ENCODE data around the gene RTL5. TPM values are rescaled to one million over a fixed set of nuclear protein-coding genes. Genes with fewer than 3 reads are reported as not detected.

RTL5 gene
- total RNA-seq, 3 donors from 2014 or later, result 0.75 to 13.5 (median 2.7) TPM

DNA sequence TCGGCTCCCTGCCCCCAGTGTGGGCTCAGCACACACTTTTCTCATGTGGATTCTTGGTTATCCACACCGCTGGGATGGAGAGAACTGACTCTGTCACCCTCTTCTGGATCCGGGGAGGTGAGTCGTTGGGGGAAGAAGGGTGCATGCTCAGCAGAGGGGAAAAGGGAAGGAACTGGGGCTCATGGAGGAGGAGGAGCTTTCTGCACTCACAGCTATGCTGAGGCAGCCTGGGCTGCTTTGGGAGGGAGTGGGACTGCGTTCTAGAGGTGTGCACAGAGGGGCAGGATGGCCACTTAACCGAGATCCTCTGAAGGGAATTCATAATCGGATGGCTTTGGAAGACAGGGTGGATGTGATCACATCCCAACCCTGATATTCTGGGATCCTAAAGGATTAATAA lies 51.6 kb downstream of the RTL5 start:
- no peak for DNase-seq
- ATAC-seq, result no peak
- no peaks in the 10 kb centered on the region for H3K4me1 ChIP-seq (ENCODE audit: low read depth)
- H3K36me3 ChIP-seq (ENCODE audit: low read depth), result no peaks in the 10 kb centered on the region
- H3K4me3 ChIP-seq, result no peak overlapping the region
- H3K9me3 ChIP-seq, result no peaks in the 10 kb centered on the region
- TF ChIP-seq, protein P1, sequence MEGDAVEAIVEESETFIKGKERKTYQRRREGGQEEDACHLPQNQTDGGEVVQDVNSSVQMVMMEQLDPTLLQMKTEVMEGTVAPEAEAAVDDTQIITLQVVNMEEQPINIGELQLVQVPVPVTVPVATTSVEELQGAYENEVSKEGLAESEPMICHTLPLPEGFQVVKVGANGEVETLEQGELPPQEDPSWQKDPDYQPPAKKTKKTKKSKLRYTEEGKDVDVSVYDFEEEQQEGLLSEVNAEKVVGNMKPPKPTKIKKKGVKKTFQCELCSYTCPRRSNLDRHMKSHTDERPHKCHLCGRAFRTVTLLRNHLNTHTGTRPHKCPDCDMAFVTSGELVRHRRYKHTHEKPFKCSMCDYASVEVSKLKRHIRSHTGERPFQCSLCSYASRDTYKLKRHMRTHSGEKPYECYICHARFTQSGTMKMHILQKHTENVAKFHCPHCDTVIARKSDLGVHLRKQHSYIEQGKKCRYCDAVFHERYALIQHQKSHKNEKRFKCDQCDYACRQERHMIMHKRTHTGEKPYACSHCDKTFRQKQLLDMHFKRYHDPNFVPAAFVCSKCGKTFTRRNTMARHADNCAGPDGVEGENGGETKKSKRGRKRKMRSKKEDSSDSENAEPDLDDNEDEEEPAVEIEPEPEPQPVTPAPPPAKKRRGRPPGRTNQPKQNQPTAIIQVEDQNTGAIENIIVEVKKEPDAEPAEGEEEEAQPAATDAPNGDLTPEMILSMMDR (IDR thresholded peaks at IDR 0.05), result no peak
- intact Hi-C loops (cut with DNase I, micrococcal nuclease), result no loop called here

DNA sequence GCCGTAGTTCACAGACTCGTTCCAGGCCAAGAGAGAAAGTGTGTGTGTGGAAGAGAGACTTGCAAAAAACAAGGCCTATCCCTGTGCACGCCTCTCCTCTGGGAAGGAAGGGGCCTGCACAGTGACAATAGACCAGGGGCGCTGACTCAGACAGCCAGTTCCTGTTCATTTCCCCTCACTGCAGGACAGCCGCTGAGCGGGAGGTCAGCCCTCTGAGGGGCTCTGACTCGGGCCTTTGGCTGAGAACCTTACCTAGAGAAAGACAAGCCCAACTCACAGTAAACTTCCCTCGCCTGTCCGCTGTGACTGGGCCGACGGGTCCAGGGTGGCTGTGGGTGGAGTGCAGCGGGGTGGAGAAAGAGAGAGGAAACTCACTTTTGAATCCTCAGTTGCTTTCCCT lies 52.1 kb downstream of the RTL5 start:
- no peak overlapping the region for H3K4me3 ChIP-seq

GRCh38 chrX:72078411-72078810 lies 53.3 kb downstream of the RTL5 start:
- no peak for ATAC-seq
- no peaks in the 10 kb centered on the region for H3K36me3 ChIP-seq (ENCODE audit: low read depth)
- intact Hi-C loops (cut with DNase I, micrococcal nuclease), result no loop called here

More for the DNA sequence above, 52.1 kb downstream of the RTL5 start:
- H3K4me1 ChIP-seq (ENCODE audit: low read depth), result no peaks in the 10 kb centered on the region
- DNase-seq (no peak), ATAC-seq (no peak)
- no peaks in the 10 kb centered on the region for H3K9me3 ChIP-seq
- H3K36me3 ChIP-seq (ENCODE audit: low read depth), result no peaks in the 10 kb centered on the region
- intact Hi-C loops (cut with DNase I, micrococcal nuclease), result no loop called here
- TF ChIP-seq, protein P1 (IDR thresholded peaks at IDR 0.05), result no peak

More at GRCh38 chrX:72078411-72078810, 53.3 kb downstream of the RTL5 start:
- no peak for DNase-seq
- H3K4me3 ChIP-seq, result no peak overlapping the region
- TF ChIP-seq, protein P1 (IDR thresholded peaks at IDR 0.05), result no peak
- no peaks in the 10 kb centered on the region for H3K9me3 ChIP-seq
- no peaks in the 10 kb centered on the region for H3K4me1 ChIP-seq (ENCODE audit: low read depth)

Other genes with a start within 250 kb of the RTL5 start
- 10 to 100 TPM in 1 of 3 donors, 1 to 10 TPM in 2; 1.2 to 11.8 (median 4.8) TPM for gene NHSL2, start 221.1 kb downstream of the RTL5 start, total RNA-seq
- gene PIN4, start 49.8 kb upstream of the RTL5 start, total RNA-seq, result 10 to 100 TPM; 10.8 to 11.7 (median 11.3) TPM
- gene ERCC6L, start 107.1 kb upstream of the RTL5 start, total RNA-seq, result 1 to 10 TPM in 1 of 3 donors, under 1 TPM in 2; 0.22 to 2.6 (median 0.64) TPM
- 100 to 1,000 TPM; 607 to 919 (median 687) TPM for gene RPS4X, start 145.3 kb upstream of the RTL5 start, total RNA-seq
- gene CITED1, start 174.0 kb upstream of the RTL5 start, total RNA-seq, result under 1 TPM in 2 of 3 donors, not detected in 1; 0.67 to 0.70 TPM